ENCODE measurements around the gene ACSS1. TPM values are rescaled to one million over a fixed set of nuclear protein-coding genes. Genes with fewer than 3 reads are reported as not detected.
A peak's percentile ranks its signal among the peaks of the same experiment; 100 is the strongest.

The ACSS1 gene
- total and polyA plus RNA-seq, 5 donors from 2014 or later = 38.7 to 47.3 (median 40.1) TPM

- peaks cover 37% of the 10 kb centered on the region for H3K4me1 ChIP-seq (ENCODE audit: control insufficient read depth, insufficient read depth, low read length, poor library complexity, severe bottlenecking)
- peaks cover 18% of the 10 kb centered on the region for H3K36me3 Mint-ChIP-seq
- H3K4me3 ChIP-seq (ENCODE audit: low read depth, low read length) = no peak overlapping the region
- H3K27me3 ChIP-seq (ENCODE audit: control insufficient read depth, insufficient read depth, low read length) = no peaks in the 10 kb centered on the region
- H3K4me3 Mint-ChIP-seq = no peak overlapping the region
- no peaks in the 10 kb centered on the region for H3K9me3 ChIP-seq (ENCODE audit: control insufficient read depth in 2 of 2, low read length in 2 of 2)
- H3K9me3 Mint-ChIP-seq = no peaks in the 10 kb centered on the region
- H3K27ac Mint-ChIP-seq = peak overlapping the region in 2 of 3 donors; percentile 65 to 78
- no peak for ATAC-seq (ENCODE audit: low read depth in 2 of 2)
- peaks cover 28 to 59% (median 53%) of the 10 kb centered on the region in 4 donors for H3K4me1 Mint-ChIP-seq
- DNase-seq = no peak
- H3K36me3 ChIP-seq (ENCODE audit: control insufficient read depth, insufficient read depth, low read length) = peaks cover 14% of the 10 kb centered on the region
- no peaks in the 10 kb centered on the region for H3K27me3 Mint-ChIP-seq
- H3K27ac ChIP-seq (ENCODE audit: insufficient read depth, low read length, poor library complexity, severe bottlenecking) = no peak overlapping the region
These were observed 24.5 kb downstream of the ACSS1 start for GRCh38 chr20:25033265-25033923.

GRCh38 chr20:25032478-25033264 is 25.3 kb downstream of the ACSS1 start:
- H3K4me3 Mint-ChIP-seq = no peak overlapping the region
- ATAC-seq (ENCODE audit: low read depth in 2 of 2) (no peak), DNase-seq (no peak)
- H3K4me1 ChIP-seq (ENCODE audit: control insufficient read depth, insufficient read depth, low read length, poor library complexity, severe bottlenecking) = peaks cover 29% of the 10 kb centered on the region
- peaks cover 14% of the 10 kb centered on the region for H3K36me3 ChIP-seq (ENCODE audit: control insufficient read depth, insufficient read depth, low read length)
- peaks cover 18% of the 10 kb centered on the region for H3K36me3 Mint-ChIP-seq
- no peak overlapping the region for H3K4me3 ChIP-seq (ENCODE audit: low read depth, low read length)
- peaks cover 23 to 53% (median 48%) of the 10 kb centered on the region in 4 donors for H3K4me1 Mint-ChIP-seq
- H3K27me3 ChIP-seq (ENCODE audit: control insufficient read depth, insufficient read depth, low read length) = no peaks in the 10 kb centered on the region
- H3K9me3 Mint-ChIP-seq = no peaks in the 10 kb centered on the region
- H3K27ac ChIP-seq (ENCODE audit: insufficient read depth, low read length, poor library complexity, severe bottlenecking) = no peak overlapping the region
- H3K27ac Mint-ChIP-seq = peak overlapping the region in 1 of 3 donors; percentile 78
- H3K9me3 ChIP-seq (ENCODE audit: control insufficient read depth in 2 of 2, low read length in 2 of 2) = no peaks in the 10 kb centered on the region
- H3K27me3 Mint-ChIP-seq = no peaks in the 10 kb centered on the region

GRCh38 chr20:25032065-25032477 is 25.9 kb downstream of the ACSS1 start:
- Mint-ChIP-seq H3K4me3 (no peak overlapping the region), H3K36me3 (peaks cover 22% of the 10 kb centered on the region), H3K9me3 (no peaks in the 10 kb centered on the region), H3K27me3 (no peaks in the 10 kb centered on the region), H3K27ac (peak overlapping the region in 1 of 3 donors; percentile 67), H3K4me1 (peaks cover 27 to 51% (median 45%) of the 10 kb centered on the region in 4 donors)
- peaks cover 23% of the 10 kb centered on the region for H3K4me1 ChIP-seq (ENCODE audit: control insufficient read depth, insufficient read depth, low read length, poor library complexity, severe bottlenecking)
- no peaks in the 10 kb centered on the region for H3K27me3 ChIP-seq (ENCODE audit: control insufficient read depth, insufficient read depth, low read length)
- H3K27ac ChIP-seq (ENCODE audit: insufficient read depth, low read length, poor library complexity, severe bottlenecking) = no peak overlapping the region
- no peak for DNase-seq
- ATAC-seq (ENCODE audit: low read depth in 2 of 2) = no peak
- H3K36me3 ChIP-seq (ENCODE audit: control insufficient read depth, insufficient read depth, low read length) = peaks cover 14% of the 10 kb centered on the region
- no peak overlapping the region for H3K4me3 ChIP-seq (ENCODE audit: low read depth, low read length)
- H3K9me3 ChIP-seq (ENCODE audit: control insufficient read depth in 2 of 2, low read length in 2 of 2) = no peaks in the 10 kb centered on the region

GRCh38 chr20:25031241-25031640 is 26.7 kb downstream of the ACSS1 start:
- peaks cover 25% of the 10 kb centered on the region for H3K36me3 Mint-ChIP-seq
- no peak overlapping the region for H3K4me3 Mint-ChIP-seq
- H3K27ac ChIP-seq (ENCODE audit: insufficient read depth, low read length, poor library complexity, severe bottlenecking) = no peak overlapping the region
- no peaks in the 10 kb centered on the region for H3K9me3 ChIP-seq (ENCODE audit: control insufficient read depth in 2 of 2, low read length in 2 of 2)
- H3K27me3 ChIP-seq (ENCODE audit: control insufficient read depth, insufficient read depth, low read length) = no peaks in the 10 kb centered on the region
- H3K4me3 ChIP-seq (ENCODE audit: low read depth, low read length) = no peak overlapping the region
- peaks cover 15% of the 10 kb centered on the region for H3K4me1 ChIP-seq (ENCODE audit: control insufficient read depth, insufficient read depth, low read length, poor library complexity, severe bottlenecking)
- H3K36me3 ChIP-seq (ENCODE audit: control insufficient read depth, insufficient read depth, low read length) = peaks cover 14% of the 10 kb centered on the region
- H3K27me3 Mint-ChIP-seq = no peaks in the 10 kb centered on the region
- ATAC-seq (ENCODE audit: low read depth in 2 of 2) (no peak), DNase-seq (no peak)
- H3K4me1 Mint-ChIP-seq = peaks cover 25 to 49% (median 38%) of the 10 kb centered on the region in 4 donors
- no peaks in the 10 kb centered on the region for H3K9me3 Mint-ChIP-seq
- peak overlapping the region in 1 of 3 donors; percentile 67 for H3K27ac Mint-ChIP-seq

GRCh38 chr20:25030649-25031207 is 27.2 kb downstream of the ACSS1 start:
- peak overlapping the region in 1 of 3 donors; percentile 53 for H3K27ac Mint-ChIP-seq
- H3K4me1 Mint-ChIP-seq = peaks cover 20 to 46% (median 33%) of the 10 kb centered on the region in 4 donors
- no peak for ATAC-seq (ENCODE audit: low read depth in 2 of 2)
- DNase-seq = no peak
- no peak overlapping the region for H3K4me3 Mint-ChIP-seq
- H3K27me3 Mint-ChIP-seq = no peaks in the 10 kb centered on the region
- H3K9me3 Mint-ChIP-seq = no peaks in the 10 kb centered on the region
- Histone ChIP-seq H3K9me3 (ENCODE audit: control insufficient read depth in 2 of 2, low read length in 2 of 2) (no peaks in the 10 kb centered on the region), H3K36me3 (ENCODE audit: control insufficient read depth, insufficient read depth, low read length) (peaks cover 14% of the 10 kb centered on the region), H3K27me3 (ENCODE audit: control insufficient read depth, insufficient read depth, low read length) (no peaks in the 10 kb centered on the region), H3K4me3 (ENCODE audit: low read depth, low read length) (no peak overlapping the region), H3K4me1 (ENCODE audit: control insufficient read depth, insufficient read depth, low read length, poor library complexity, severe bottlenecking) (peaks cover 10% of the 10 kb centered on the region), H3K27ac (ENCODE audit: insufficient read depth, low read length, poor library complexity, severe bottlenecking) (no peak overlapping the region)
- H3K36me3 Mint-ChIP-seq = peaks cover 26% of the 10 kb centered on the region

- Mint-ChIP-seq H3K4me3 (no peak overlapping the region), H3K4me1 (peaks cover 19 to 42% (median 29%) of the 10 kb centered on the region in 4 donors), H3K36me3 (peaks cover 26% of the 10 kb centered on the region), H3K27ac (peak overlapping the region in 1 of 3 donors; percentile 53), H3K27me3 (no peaks in the 10 kb centered on the region), H3K9me3 (no peaks in the 10 kb centered on the region)
- H3K27me3 ChIP-seq (ENCODE audit: control insufficient read depth, insufficient read depth, low read length) = no peaks in the 10 kb centered on the region
- no peak for DNase-seq
- H3K4me1 ChIP-seq (ENCODE audit: control insufficient read depth, insufficient read depth, low read length, poor library complexity, severe bottlenecking) = peaks cover 7% of the 10 kb centered on the region
- no peak overlapping the region for H3K4me3 ChIP-seq (ENCODE audit: low read depth, low read length)
- H3K27ac ChIP-seq (ENCODE audit: insufficient read depth, low read length, poor library complexity, severe bottlenecking) = no peak overlapping the region
- H3K9me3 ChIP-seq (ENCODE audit: control insufficient read depth in 2 of 2, low read length in 2 of 2) = no peaks in the 10 kb centered on the region
- H3K36me3 ChIP-seq (ENCODE audit: control insufficient read depth, insufficient read depth, low read length) = peaks cover 14% of the 10 kb centered on the region
- no peak for ATAC-seq (ENCODE audit: low read depth in 2 of 2)
These were observed 27.8 kb downstream of the ACSS1 start for GRCh38 chr20:25030007-25030648.

- Histone ChIP-seq H3K9me3 (ENCODE audit: control insufficient read depth in 2 of 2, low read length in 2 of 2) (no peaks in the 10 kb centered on the region), H3K4me1 (ENCODE audit: control insufficient read depth, insufficient read depth, low read length, poor library complexity, severe bottlenecking) (peaks cover 7% of the 10 kb centered on the region), H3K4me3 (ENCODE audit: low read depth, low read length) (no peak overlapping the region), H3K36me3 (ENCODE audit: control insufficient read depth, insufficient read depth, low read length) (peaks cover 35% of the 10 kb centered on the region), H3K27ac (ENCODE audit: insufficient read depth, low read length, poor library complexity, severe bottlenecking) (no peak overlapping the region), H3K27me3 (ENCODE audit: control insufficient read depth, insufficient read depth, low read length) (no peaks in the 10 kb centered on the region)
- no peaks in the 10 kb centered on the region for H3K9me3 Mint-ChIP-seq
- ATAC-seq (ENCODE audit: low read depth in 2 of 2) (no peak), DNase-seq (no peak)
- H3K4me1 Mint-ChIP-seq = peaks cover 14 to 37% (median 27%) of the 10 kb centered on the region in 4 donors
- H3K27ac Mint-ChIP-seq = peak overlapping the region in 1 of 3 donors; percentile 71
- H3K27me3 Mint-ChIP-seq = no peaks in the 10 kb centered on the region
- H3K4me3 Mint-ChIP-seq = peak overlapping the region in 1 of 4 donors; percentile 28
- H3K36me3 Mint-ChIP-seq = peaks cover 32% of the 10 kb centered on the region
These were observed 31.8 kb downstream of the ACSS1 start for GRCh38 chr20:25025986-25026605.
